ENCODE measurements around the gene PLA2G12B. TPM values are rescaled to one million over a fixed set of nuclear protein-coding genes. Genes with fewer than 3 reads are reported as not detected.
A peak's percentile ranks its signal among the peaks of the same experiment; 100 is the strongest.
"Not testable (repeated sequence)": the region's sequence is repeated elsewhere in the genome, so short reads cannot be mapped to it uniquely, and the experiment has no call there.

The PLA2G12B gene
- total RNA-seq, 2 experiments from 2014 or later: not detected

GRCh38 chr10:72924351-72924750 lies 30.3 kb downstream of the PLA2G12B start:
- Histone ChIP-seq H3K27ac (ENCODE audit: low read depth, low read length, poor library complexity, severe bottlenecking) (no peak overlapping the region), H3K79me2 (ENCODE audit: insufficient read depth, low read depth, low read length) (no peaks in the 10 kb centered on the region)
- no TSS peak for BruUV-seq (replicated peaks)

GRCh38 chr10:72921147-72921683 lies 33.4 kb downstream of the PLA2G12B start:
- H3K27ac ChIP-seq (ENCODE audit: low read depth, low read length, poor library complexity, severe bottlenecking); H3K4me2 ChIP-seq (ENCODE audit: low read length); CTCF ChIA-PET (ENCODE audit: unreplicated experiment); H3K9me3 ChIP-seq (ENCODE audit: low read length); H3K9me2 ChIP-seq (ENCODE audit: insufficient read depth, low read length); H4K20me1 ChIP-seq (ENCODE audit: insufficient read depth, low read length); H2AFZ ChIP-seq (ENCODE audit: low read length); H3K4me1 ChIP-seq (ENCODE audit: insufficient read depth, low read length, poor library complexity, severe bottlenecking); H3K36me3 ChIP-seq (ENCODE audit: insufficient read depth, low read length); DNase-seq (ENCODE audit: low spot score); H3K79me2 ChIP-seq (ENCODE audit: insufficient read depth, low read depth, low read length); H3K4me3 ChIP-seq (ENCODE audit: low read depth, low read length, poor library complexity, severe bottlenecking); BruUV-seq (replicated peaks); intact Hi-C loops (cut with micrococcal nuclease; ENCODE audit: unreplicated experiment): not testable (repeated sequence)
- POLR2A ChIA-PET: interaction anchor here (0.6 kb wide), 1 partner anchor 13 kb away, joined by 3 read pairs; no protein-coding TSS in a partner anchor

More at GRCh38 chr10:72924351-72924750, 30.3 kb downstream of the PLA2G12B start:
- H3K9me2 ChIP-seq (ENCODE audit: insufficient read depth, low read length): no peaks in the 10 kb centered on the region
- no peaks in the 10 kb centered on the region for H4K20me1 ChIP-seq (ENCODE audit: insufficient read depth, low read length)
- no peaks in the 10 kb centered on the region for H3K9me3 ChIP-seq (ENCODE audit: low read length)
- no peaks in the 10 kb centered on the region for H3K4me1 ChIP-seq (ENCODE audit: insufficient read depth, low read length, poor library complexity, severe bottlenecking)
- POLR2A ChIA-PET: no interaction called here
- no peak overlapping the region for H3K4me2 ChIP-seq (ENCODE audit: low read length)
- CTCF ChIA-PET (ENCODE audit: unreplicated experiment): no interaction called here
- TF ChIP-seq CTCF (conservative IDR thresholded peaks at IDR 0.05; ENCODE audit: low read length): no peak
- no peak for TF ChIP-seq EZH2phosphoT487 (IDR thresholded peaks at IDR 0.05; ENCODE audit: borderline replicate concordance, low read depth, low read length)
- intact Hi-C loops (cut with micrococcal nuclease; ENCODE audit: unreplicated experiment): no loop called here
- no peak overlapping the region for H3K4me3 ChIP-seq (ENCODE audit: low read depth, low read length, poor library complexity, severe bottlenecking)
- H2AFZ ChIP-seq (ENCODE audit: low read length): no peak overlapping the region
- no peak for DNase-seq (ENCODE audit: low spot score)
- no peaks in the 10 kb centered on the region for H3K36me3 ChIP-seq (ENCODE audit: insufficient read depth, low read length)

- no peaks in the 10 kb centered on the region for H3K4me1 ChIP-seq (ENCODE audit: insufficient read depth, low read length, poor library complexity, severe bottlenecking)
- intact Hi-C loops (cut with micrococcal nuclease; ENCODE audit: unreplicated experiment): no loop called here
- H3K9me3 ChIP-seq (ENCODE audit: low read length): no peaks in the 10 kb centered on the region
- no TSS peak for BruUV-seq (replicated peaks)
- H3K79me2 ChIP-seq (ENCODE audit: insufficient read depth, low read depth, low read length): no peaks in the 10 kb centered on the region
- no peak for DNase-seq (ENCODE audit: low spot score)
- no peak overlapping the region for H3K4me3 ChIP-seq (ENCODE audit: low read depth, low read length, poor library complexity, severe bottlenecking)
- H3K9me2 ChIP-seq (ENCODE audit: insufficient read depth, low read length): no peaks in the 10 kb centered on the region
- ChIA-PET POLR2A (no interaction called here), CTCF (ENCODE audit: unreplicated experiment) (no interaction called here)
- H3K36me3 ChIP-seq (ENCODE audit: insufficient read depth, low read length): no peaks in the 10 kb centered on the region
- H3K4me2 ChIP-seq (ENCODE audit: low read length): no peak overlapping the region
- no peak overlapping the region for H3K27ac ChIP-seq (ENCODE audit: low read depth, low read length, poor library complexity, severe bottlenecking)
- no peaks in the 10 kb centered on the region for H4K20me1 ChIP-seq (ENCODE audit: insufficient read depth, low read length)
- no peak for TF ChIP-seq EZH2phosphoT487 (IDR thresholded peaks at IDR 0.05; ENCODE audit: borderline replicate concordance, low read depth, low read length)
- TF ChIP-seq CTCF (conservative IDR thresholded peaks at IDR 0.05; ENCODE audit: low read length): no peak
- H2AFZ ChIP-seq (ENCODE audit: low read length): no peak overlapping the region
Measured at GRCh38 chr10:72918352-72918751, 36.3 kb downstream of the PLA2G12B start.

GRCh38 chr10:72917803-72918332 lies 36.7 kb downstream of the PLA2G12B start:
- BruUV-seq (replicated peaks); H2AFZ ChIP-seq (ENCODE audit: low read length); CTCF ChIA-PET (ENCODE audit: unreplicated experiment); H3K79me2 ChIP-seq (ENCODE audit: insufficient read depth, low read depth, low read length); H3K36me3 ChIP-seq (ENCODE audit: insufficient read depth, low read length); H3K9me3 ChIP-seq (ENCODE audit: low read length); H4K20me1 ChIP-seq (ENCODE audit: insufficient read depth, low read length); H3K4me2 ChIP-seq (ENCODE audit: low read length); H3K4me3 ChIP-seq (ENCODE audit: low read depth, low read length, poor library complexity, severe bottlenecking); intact Hi-C loops (cut with micrococcal nuclease; ENCODE audit: unreplicated experiment); H3K9me2 ChIP-seq (ENCODE audit: insufficient read depth, low read length); H3K27ac ChIP-seq (ENCODE audit: low read depth, low read length, poor library complexity, severe bottlenecking); H3K4me1 ChIP-seq (ENCODE audit: insufficient read depth, low read length, poor library complexity, severe bottlenecking): not testable (repeated sequence)
- POLR2A ChIA-PET: interaction anchor here (0.6 kb wide), 1 partner anchor 69 kb away, joined by 5 read pairs; no protein-coding TSS in a partner anchor
- peak; percentile 4 for DNase-seq (ENCODE audit: low spot score)

- H3K36me3 ChIP-seq (ENCODE audit: insufficient read depth, low read length); H2AFZ ChIP-seq (ENCODE audit: low read length); BruUV-seq (replicated peaks); DNase-seq (ENCODE audit: low spot score); H3K4me2 ChIP-seq (ENCODE audit: low read length); H3K4me1 ChIP-seq (ENCODE audit: insufficient read depth, low read length, poor library complexity, severe bottlenecking); H3K4me3 ChIP-seq (ENCODE audit: low read depth, low read length, poor library complexity, severe bottlenecking); H4K20me1 ChIP-seq (ENCODE audit: insufficient read depth, low read length); CTCF ChIA-PET (ENCODE audit: unreplicated experiment); H3K9me2 ChIP-seq (ENCODE audit: insufficient read depth, low read length); intact Hi-C loops (cut with micrococcal nuclease; ENCODE audit: unreplicated experiment); H3K9me3 ChIP-seq (ENCODE audit: low read length); H3K79me2 ChIP-seq (ENCODE audit: insufficient read depth, low read depth, low read length); H3K27ac ChIP-seq (ENCODE audit: low read depth, low read length, poor library complexity, severe bottlenecking): not testable (repeated sequence)
- POLR2A ChIA-PET: interaction anchor here (0.6 kb wide), 1 partner anchor 68 kb away, joined by 5 read pairs; no protein-coding TSS in a partner anchor
Measured at GRCh38 chr10:72917201-72917600, 37.4 kb downstream of the PLA2G12B start.
